ENCODE data around the gene CNOT11.
"Not testable (repeated sequence)": the region's sequence is repeated elsewhere in the genome, so short reads cannot be mapped to it uniquely, and the experiment has no call there.

DNA sequence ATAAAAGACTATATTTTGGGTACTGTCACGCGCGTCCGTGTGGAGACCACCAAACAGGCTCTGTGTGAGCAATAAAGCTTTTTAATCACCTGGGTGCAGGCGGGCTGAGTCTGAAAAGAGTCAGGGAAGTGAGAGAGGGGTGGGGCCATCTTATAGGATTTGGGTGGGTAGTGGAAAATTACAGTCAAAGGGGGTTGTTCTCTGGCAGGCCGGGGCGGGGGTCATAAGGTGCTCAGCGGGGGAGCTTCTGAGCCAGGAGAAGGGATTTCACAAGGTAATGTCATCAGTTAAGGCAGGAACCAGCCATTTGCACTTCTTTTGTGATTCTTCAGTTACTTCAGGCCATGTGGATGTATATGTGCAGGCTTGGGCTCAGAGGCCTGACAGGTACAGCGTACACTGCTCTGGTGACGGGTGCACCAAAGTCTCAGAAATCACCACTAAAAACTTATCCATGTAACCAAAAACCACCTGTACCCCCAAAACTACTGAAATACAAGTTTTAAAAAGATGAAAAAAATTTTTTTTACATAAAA, 1.4 kb upstream of the CNOT11 start:
- TF ChIP-seq, protein P1, sequence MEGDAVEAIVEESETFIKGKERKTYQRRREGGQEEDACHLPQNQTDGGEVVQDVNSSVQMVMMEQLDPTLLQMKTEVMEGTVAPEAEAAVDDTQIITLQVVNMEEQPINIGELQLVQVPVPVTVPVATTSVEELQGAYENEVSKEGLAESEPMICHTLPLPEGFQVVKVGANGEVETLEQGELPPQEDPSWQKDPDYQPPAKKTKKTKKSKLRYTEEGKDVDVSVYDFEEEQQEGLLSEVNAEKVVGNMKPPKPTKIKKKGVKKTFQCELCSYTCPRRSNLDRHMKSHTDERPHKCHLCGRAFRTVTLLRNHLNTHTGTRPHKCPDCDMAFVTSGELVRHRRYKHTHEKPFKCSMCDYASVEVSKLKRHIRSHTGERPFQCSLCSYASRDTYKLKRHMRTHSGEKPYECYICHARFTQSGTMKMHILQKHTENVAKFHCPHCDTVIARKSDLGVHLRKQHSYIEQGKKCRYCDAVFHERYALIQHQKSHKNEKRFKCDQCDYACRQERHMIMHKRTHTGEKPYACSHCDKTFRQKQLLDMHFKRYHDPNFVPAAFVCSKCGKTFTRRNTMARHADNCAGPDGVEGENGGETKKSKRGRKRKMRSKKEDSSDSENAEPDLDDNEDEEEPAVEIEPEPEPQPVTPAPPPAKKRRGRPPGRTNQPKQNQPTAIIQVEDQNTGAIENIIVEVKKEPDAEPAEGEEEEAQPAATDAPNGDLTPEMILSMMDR (IDR thresholded peaks at IDR 0.05; ENCODE audit: low read depth, low read length, poor library complexity, severe bottlenecking): not testable (repeated sequence)
- TF ChIP-seq EZH2phosphoT487 (IDR thresholded peaks at IDR 0.05; ENCODE audit: borderline replicate concordance, low read length): not testable (repeated sequence)
